ENCODE results near the gene ZC3H18.

DNA sequence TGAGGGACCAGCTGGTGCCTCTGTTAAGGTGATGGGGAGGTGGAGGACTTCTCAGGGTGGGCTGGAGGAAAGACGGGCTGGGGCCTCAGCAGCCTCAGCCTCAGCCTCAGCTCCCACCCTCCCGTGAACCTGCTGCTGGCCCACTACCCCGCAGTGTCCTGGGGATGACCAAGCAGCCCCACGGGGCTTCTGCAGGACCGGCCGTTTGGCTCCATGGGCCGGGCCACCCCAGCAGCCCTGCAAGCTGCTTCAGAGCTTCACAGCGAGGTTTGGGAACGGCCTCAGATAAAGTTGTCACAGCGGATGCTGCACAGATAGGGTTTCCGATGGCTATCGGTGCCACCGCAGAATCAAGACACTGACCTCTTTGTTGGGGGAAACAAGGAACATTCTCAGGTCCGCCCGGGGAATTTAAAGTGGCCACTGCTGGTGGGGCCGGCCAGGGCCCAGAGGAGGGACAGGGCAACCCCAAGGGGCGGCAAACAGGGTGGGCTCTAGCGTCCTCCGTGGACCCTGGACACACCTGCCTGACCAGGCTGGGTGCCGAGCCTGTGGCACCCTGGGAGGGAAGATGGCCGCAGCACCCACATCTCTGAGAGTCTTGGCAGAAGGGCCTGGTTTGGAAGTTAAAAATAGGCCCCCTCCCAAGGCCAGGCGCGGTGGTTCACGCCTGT, 47.8 kb upstream of the ZC3H18 start:
- TF ChIP-seq POLR2AphosphoS5 (IDR thresholded peaks at IDR 0.05; ENCODE audit: low read depth) (no peak), CTCF (conservative IDR thresholded peaks at IDR 0.05; ENCODE audit: low read depth in 2 of 2) (no peak), REST (IDR thresholded peaks at IDR 0.05; ENCODE audit: unreplicated experiment) (no peak), EZH2 (IDR thresholded peaks at IDR 0.05; ENCODE audit: low read depth, unreplicated experiment) (no peak), EZH2phosphoT487 (IDR thresholded peaks at IDR 0.05; ENCODE audit: unreplicated experiment) (no peak), NANOG (IDR thresholded peaks at IDR 0.05; ENCODE audit: borderline replicate concordance) (no peak), CREB1 (CRISPR knock-in tag; IDR thresholded peaks at IDR 0.05; ENCODE audit: low read depth) (no peak), ZNF331 (CRISPR knock-in tag; IDR thresholded peaks at IDR 0.05; ENCODE audit: low read depth) (no peak), ZNF114 (CRISPR knock-in tag; IDR thresholded peaks at IDR 0.05) (no peak), STAT1 (IDR thresholded peaks at IDR 0.05; ENCODE audit: unreplicated experiment) (no peak), JUNB (IDR thresholded peaks at IDR 0.05; ENCODE audit: unreplicated experiment) (no peak)
